ENCODE results near the gene S100A4.
"Not testable (repeated sequence)": the region's sequence is repeated elsewhere in the genome, so short reads cannot be mapped to it uniquely, and the experiment has no call there.

Gene S100A4

GRCh38 chr1:153545067-153546055 lies at the start of gene S100A4:
S100A4 (minus strand) TSS chr1:153545806; CDS start chr1:153544794, 1,012 bp downstream.
- Histone ChIP-seq H3K27ac (peak within 1 kb of the TSS; percentile 97), H3K4me3 (ENCODE audit: low read depth in 1 of 2, low read length in 1 of 2) (peak within 1 kb of the TSS; percentile 60 to 76)

GRCh38 chr1:153592748-153593147 lies 47.1 kb upstream of the S100A4 start:
- no peaks in the 10 kb centered on the region for H3K4me1 ChIP-seq (ENCODE audit: control insufficient read depth in 1 of 2, insufficient read depth in 1 of 2, low read depth in 1 of 2, low read length in 1 of 2)
- no peak for TF ChIP-seq CTCF (IDR thresholded peaks at IDR 0.05)
- H3K4me3 ChIP-seq (ENCODE audit: low read depth in 1 of 2, low read length in 1 of 2) = no peak overlapping the region
- H3K9me3 ChIP-seq = no peaks in the 10 kb centered on the region
- H3K27ac ChIP-seq = no peak overlapping the region
- no peaks in the 10 kb centered on the region for H3K36me3 ChIP-seq
- no peaks in the 10 kb centered on the region for H3K27me3 ChIP-seq

More at GRCh38 chr1:153545067-153546055, at the start of gene S100A4:
- TF ChIP-seq CTCF (IDR thresholded peaks at IDR 0.05) = peak; percentile 16
- Histone ChIP-seq H3K9me3 (no peaks in the 10 kb centered on the region), H3K27me3 (no peaks in the 10 kb centered on the region), H3K36me3 (peaks cover 22% of the 10 kb centered on the region), H3K4me1 (ENCODE audit: control insufficient read depth in 1 of 2, insufficient read depth in 1 of 2, low read depth in 1 of 2, low read length in 1 of 2) (peaks cover 85 to 93% of the 10 kb centered on the region in 2 experiments)

GRCh38 chr1:153588482-153588881 lies 42.9 kb upstream of the S100A4 start:
- H3K4me3 ChIP-seq (ENCODE audit: low read depth in 1 of 2, low read length in 1 of 2) = no peak overlapping the region
- H3K27me3 ChIP-seq = peaks cover 14% of the 10 kb centered on the region

DNA sequence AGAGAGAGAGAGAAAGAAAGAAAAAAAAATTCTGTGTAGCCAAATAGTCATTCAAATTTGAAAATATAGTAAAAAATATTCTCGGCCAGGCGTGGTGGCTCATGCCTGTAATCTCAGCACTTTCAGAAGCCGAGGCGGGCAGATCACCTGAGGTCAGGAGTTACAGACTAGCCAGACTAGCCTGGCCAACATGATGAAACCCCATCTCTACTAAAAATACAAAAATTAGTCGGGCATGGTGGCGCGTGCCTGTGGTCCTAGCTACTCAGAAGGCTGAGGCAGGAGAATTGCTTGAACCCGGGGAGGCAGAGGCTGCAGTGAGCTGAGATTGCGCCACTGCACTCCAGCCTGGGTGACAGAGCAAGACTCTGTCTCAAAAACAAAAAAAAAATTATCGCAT lies 42.4 kb upstream of the S100A4 start:
- not testable (repeated sequence) for H3K27ac ChIP-seq; H3K36me3 ChIP-seq; H3K4me1 ChIP-seq (ENCODE audit: control insufficient read depth in 1 of 2, insufficient read depth in 1 of 2, low read depth in 1 of 2, low read length in 1 of 2); H3K4me3 ChIP-seq (ENCODE audit: low read depth in 1 of 2, low read length in 1 of 2); H3K9me3 ChIP-seq
- peaks cover 14% of the 10 kb centered on the region for H3K27me3 ChIP-seq

More at GRCh38 chr1:153588482-153588881, 42.9 kb upstream of the S100A4 start:
- TF ChIP-seq CTCF (IDR thresholded peaks at IDR 0.05) = no peak
- Histone ChIP-seq H3K36me3 (no peaks in the 10 kb centered on the region), H3K27ac (no peak overlapping the region), H3K4me1 (ENCODE audit: control insufficient read depth in 1 of 2, insufficient read depth in 1 of 2, low read depth in 1 of 2, low read length in 1 of 2) (no peaks in the 10 kb centered on the region), H3K9me3 (no peaks in the 10 kb centered on the region)

- Histone ChIP-seq H3K9me3 (no peaks in the 10 kb centered on the region), H3K4me1 (ENCODE audit: control insufficient read depth in 1 of 2, insufficient read depth in 1 of 2, low read depth in 1 of 2, low read length in 1 of 2) (no peaks in the 10 kb centered on the region), H3K36me3 (no peaks in the 10 kb centered on the region), H3K27ac (no peak overlapping the region), H3K4me3 (ENCODE audit: low read depth in 1 of 2, low read length in 1 of 2) (no peak overlapping the region), H3K27me3 (peaks cover 14% of the 10 kb centered on the region)
- TF ChIP-seq CTCF (IDR thresholded peaks at IDR 0.05) = no peak
Measured at GRCh38 chr1:153587314-153587713, 41.7 kb upstream of the S100A4 start.

GRCh38 chr1:153586347-153586746 lies 40.7 kb upstream of the S100A4 start:
- no peaks in the 10 kb centered on the region for H3K4me1 ChIP-seq (ENCODE audit: control insufficient read depth in 1 of 2, insufficient read depth in 1 of 2, low read depth in 1 of 2, low read length in 1 of 2)
- H3K36me3 ChIP-seq = no peaks in the 10 kb centered on the region
- no peak overlapping the region for H3K4me3 ChIP-seq (ENCODE audit: low read depth in 1 of 2, low read length in 1 of 2)
- no peak overlapping the region for H3K27ac ChIP-seq
- peaks cover 14% of the 10 kb centered on the region for H3K27me3 ChIP-seq
- no peak for TF ChIP-seq CTCF (IDR thresholded peaks at IDR 0.05)
- no peaks in the 10 kb centered on the region for H3K9me3 ChIP-seq

All from neutrophil (primary cell).